OCI-LY1 (cell line): Measurements from ENCODE around the gene PDE4D.

Experiments used
- CTCF ChIP-seq: fragments of 200-600 bp; sonication (generic), shearing (Covaris generic); IDR thresholded peaks from 2 replicates; pipeline ENCODE4 v1.5.1; 2017; ENCODE audit warnings: mild to moderate bottlenecking, antibody characterized with exemption, low read length, moderate library complexity, mixed read lengths
- EZH2 ChIP-seq: fragments of 200-600 bp; sonication (generic), shearing (Covaris generic); IDR thresholded peaks from 2 replicates; pipeline ENCODE4 v1.8.0; 2017; ENCODE audit warnings: borderline replicate concordance, mixed run types, mild to moderate bottlenecking, antibody characterized with exemption, low read length, moderate library complexity, mixed read lengths

GRCh38 chr5:59685191-59685530 is 208.4 kb downstream of the PDE4D start:
- TF ChIP-seq CTCF: no peak
- no peak for TF ChIP-seq EZH2
